GM12875 (cell line): ENCODE data around the gene RGS13.

Source experiments
- H3K4me3 ChIP-seq: one replicate; pipeline ENCODE4 v1.5.1; 2011; ENCODE audit warnings: low read depth, low read length, control low read depth
- CTCF ChIP-seq: IDR thresholded peaks from 2 replicates; pipeline ENCODE4 v1.5.1; 2011; ENCODE audit warnings: low read depth, mild to moderate bottlenecking, control low read depth, inconsistent platforms, low read length, moderate library complexity, borderline replicate concordance; ENCODE audit not compliant: insufficient read depth

The RGS13 gene

GRCh38 chr1:192632641-192633532 is 3.1 kb upstream of the RGS13 start:
- H3K4me3 ChIP-seq = no peak overlapping the region
- no peak for TF ChIP-seq CTCF

- H3K4me3 ChIP-seq = no peak overlapping the region
- no peak for TF ChIP-seq CTCF
These were observed 2.3 kb upstream of the RGS13 start for GRCh38 chr1:192633533-192634253.

GRCh38 chr1:192635041-192635440 is 906 bp upstream of the RGS13 start:
- no peak overlapping the region for H3K4me3 ChIP-seq
- no peak for TF ChIP-seq CTCF

GRCh38 chr1:192639607-192640368 is 3.8 kb downstream of the RGS13 start:
- H3K4me3 ChIP-seq = no peak overlapping the region
- no peak for TF ChIP-seq CTCF

GRCh38 chr1:192652159-192652558 is 16.2 kb downstream of the RGS13 start:
- H3K4me3 ChIP-seq = no peak overlapping the region

GRCh38 chr1:192654120-192654519 is 18.2 kb downstream of the RGS13 start:
- H3K4me3 ChIP-seq = no peak overlapping the region
- no peak for TF ChIP-seq CTCF

More at GRCh38 chr1:192652159-192652558, 16.2 kb downstream of the RGS13 start:
- no peak for TF ChIP-seq CTCF
